Mesothelial cell of epicardium (in vitro differentiated cells): Measurements from ENCODE around the gene LSM7. TPM values are rescaled to one million over a fixed set of nuclear protein-coding genes. Genes with fewer than 3 reads are reported as not detected.
"Not testable (repeated sequence)": the region's sequence is repeated elsewhere in the genome, so short reads cannot be mapped to it uniquely, and the experiment has no call there.

Source experiments
- DNase-seq, 2 experiments: peaks; one replicate each; pipeline ENCODE4 v3.0.0; 2021; ENCODE audit warnings: low spot score in 2 of 2; ENCODE audit not compliant: unreplicated experiment in 2 of 2
- H3K27ac Mint-ChIP-seq: 2 replicates; pipeline ENCODE4 v1.8.0; 2021; ENCODE audit warnings: mixed read lengths
- H3K27me3 Mint-ChIP-seq: 2 replicates; pipeline ENCODE4 v1.8.0; 2021; ENCODE audit warnings: low read depth, mixed read lengths
- H3K36me3 Mint-ChIP-seq: 2 replicates; pipeline ENCODE4 v1.8.0; 2021; ENCODE audit warnings: mixed read lengths
- H3K4me1 Mint-ChIP-seq: 2 replicates; pipeline ENCODE4 v1.8.0; 2021; ENCODE audit warnings: mixed read lengths
- H3K4me3 Mint-ChIP-seq: 2 replicates; pipeline ENCODE4 v1.8.0; 2021; ENCODE audit warnings: mild to moderate bottlenecking, moderate library complexity, mixed read lengths
- H3K9me3 Mint-ChIP-seq: 2 replicates; pipeline ENCODE4 v1.8.0; 2021; ENCODE audit warnings: mixed read lengths
- total RNA-seq: library from RNA; stranded (reverse); gene quantifications from 3 replicates; pipeline ENCODE4 v1.2.1, GENCODE V29; 2021
- TF ChIP-seq, protein P1 (sequence below): fragments of 200-600 bp; sonication (generic); IDR thresholded peaks from one replicate; pipeline ENCODE4 v1.5.0; 2021; ENCODE audit warnings: antibody characterized with exemption; ENCODE audit not compliant: unreplicated experiment

LSM7 gene
- total RNA-seq, 1 donor from 2014 or later = 141 TPM

DNA sequence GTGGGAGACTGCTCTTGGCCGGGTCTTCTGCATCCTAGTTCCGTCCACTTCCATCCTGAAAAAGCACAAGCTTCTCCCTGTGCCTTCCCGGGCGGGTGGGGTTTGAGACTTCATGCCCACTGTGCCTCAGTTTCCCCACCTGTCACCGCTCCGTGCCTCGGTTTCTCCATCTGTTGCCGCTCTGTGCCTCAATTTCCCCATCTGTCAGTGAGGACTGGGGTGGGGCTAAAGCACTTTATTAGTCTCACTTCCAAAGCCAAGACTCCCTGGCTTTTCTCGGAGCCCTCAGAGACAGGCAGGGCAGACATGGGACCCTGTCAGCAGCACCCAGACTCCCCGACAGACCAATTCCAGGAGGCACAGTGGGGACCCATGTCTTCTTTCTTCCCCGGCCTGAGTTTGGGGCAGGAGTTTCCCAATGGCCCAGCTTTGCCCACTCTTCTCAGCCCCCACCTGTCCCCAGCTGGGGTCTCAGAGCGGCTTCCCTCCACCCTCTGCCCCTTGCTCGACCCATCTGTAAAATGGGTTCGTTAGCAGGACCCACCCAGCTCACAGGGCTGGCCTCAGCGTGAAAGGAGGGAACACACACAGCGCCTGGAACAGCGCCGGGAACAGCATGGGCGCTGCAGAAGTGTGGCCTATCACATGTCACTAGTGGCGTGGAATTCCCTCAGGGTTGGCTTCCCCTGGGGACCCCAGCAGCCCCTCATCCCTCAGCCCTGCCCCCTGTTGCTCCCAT, 41.8 kb downstream of the LSM7 start:
- Mint-ChIP-seq H3K27ac (no peak overlapping the region), H3K9me3 (no peaks in the 10 kb centered on the region), H3K36me3 (no peaks in the 10 kb centered on the region), H3K4me3 (no peak overlapping the region), H3K4me1 (peaks cover 14% of the 10 kb centered on the region), H3K27me3 (peaks cover 77% of the 10 kb centered on the region)
- TF ChIP-seq, protein P1, sequence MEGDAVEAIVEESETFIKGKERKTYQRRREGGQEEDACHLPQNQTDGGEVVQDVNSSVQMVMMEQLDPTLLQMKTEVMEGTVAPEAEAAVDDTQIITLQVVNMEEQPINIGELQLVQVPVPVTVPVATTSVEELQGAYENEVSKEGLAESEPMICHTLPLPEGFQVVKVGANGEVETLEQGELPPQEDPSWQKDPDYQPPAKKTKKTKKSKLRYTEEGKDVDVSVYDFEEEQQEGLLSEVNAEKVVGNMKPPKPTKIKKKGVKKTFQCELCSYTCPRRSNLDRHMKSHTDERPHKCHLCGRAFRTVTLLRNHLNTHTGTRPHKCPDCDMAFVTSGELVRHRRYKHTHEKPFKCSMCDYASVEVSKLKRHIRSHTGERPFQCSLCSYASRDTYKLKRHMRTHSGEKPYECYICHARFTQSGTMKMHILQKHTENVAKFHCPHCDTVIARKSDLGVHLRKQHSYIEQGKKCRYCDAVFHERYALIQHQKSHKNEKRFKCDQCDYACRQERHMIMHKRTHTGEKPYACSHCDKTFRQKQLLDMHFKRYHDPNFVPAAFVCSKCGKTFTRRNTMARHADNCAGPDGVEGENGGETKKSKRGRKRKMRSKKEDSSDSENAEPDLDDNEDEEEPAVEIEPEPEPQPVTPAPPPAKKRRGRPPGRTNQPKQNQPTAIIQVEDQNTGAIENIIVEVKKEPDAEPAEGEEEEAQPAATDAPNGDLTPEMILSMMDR = no peak
- DNase-seq = no peak

DNA sequence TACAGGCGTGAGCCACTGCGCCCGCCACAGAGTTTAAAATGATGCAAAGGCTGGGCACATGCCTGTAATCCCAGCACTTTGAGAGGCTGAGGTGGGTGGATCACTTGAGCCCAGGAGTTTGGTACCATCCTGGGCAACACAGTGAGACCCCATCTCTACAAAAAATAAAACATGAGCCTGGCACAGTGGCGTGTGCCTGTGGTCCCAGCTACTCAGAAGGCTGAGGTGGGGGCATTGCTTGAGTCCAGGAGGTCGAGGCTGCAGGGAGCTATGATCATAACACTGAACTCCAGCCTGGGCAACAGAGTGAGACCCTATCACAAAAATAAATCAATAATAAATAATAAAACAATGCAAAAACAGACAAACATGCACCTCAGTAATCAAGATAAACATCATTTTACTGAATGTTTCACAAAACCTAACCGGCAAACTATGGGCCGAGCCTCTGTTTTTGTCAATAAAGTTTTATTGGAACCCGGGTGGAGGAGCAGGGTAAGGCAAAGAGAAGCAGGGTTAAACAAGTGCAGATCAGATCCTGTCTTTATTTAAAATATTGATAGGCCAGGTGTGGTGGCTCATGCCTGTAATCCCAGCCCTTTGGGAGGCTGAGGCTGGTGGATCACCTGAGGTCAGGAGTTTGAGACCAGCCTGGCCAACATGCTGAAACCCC, 44.4 kb downstream of the LSM7 start:
- H3K4me3 Mint-ChIP-seq = no peak overlapping the region
- no peaks in the 10 kb centered on the region for H3K36me3 Mint-ChIP-seq
- no peak for DNase-seq
- TF ChIP-seq, protein P1 = no peak
- peaks cover 56% of the 10 kb centered on the region for H3K27me3 Mint-ChIP-seq
- H3K4me1 Mint-ChIP-seq = peaks cover 8% of the 10 kb centered on the region
- no peak overlapping the region for H3K27ac Mint-ChIP-seq
- H3K9me3 Mint-ChIP-seq = no peaks in the 10 kb centered on the region

- peaks cover 45% of the 10 kb centered on the region for H3K27me3 Mint-ChIP-seq
- H3K4me3 Mint-ChIP-seq = peak overlapping the region; percentile 43
- H3K9me3 Mint-ChIP-seq = no peaks in the 10 kb centered on the region
- H3K36me3 Mint-ChIP-seq = no peaks in the 10 kb centered on the region
- DNase-seq = no peak
- peaks cover 8% of the 10 kb centered on the region for H3K4me1 Mint-ChIP-seq
- no peak overlapping the region for H3K27ac Mint-ChIP-seq
- TF ChIP-seq, protein P1 = no peak
Measured at GRCh38 chr19:2282862-2283237, 45.5 kb downstream of the LSM7 start.

DNA sequence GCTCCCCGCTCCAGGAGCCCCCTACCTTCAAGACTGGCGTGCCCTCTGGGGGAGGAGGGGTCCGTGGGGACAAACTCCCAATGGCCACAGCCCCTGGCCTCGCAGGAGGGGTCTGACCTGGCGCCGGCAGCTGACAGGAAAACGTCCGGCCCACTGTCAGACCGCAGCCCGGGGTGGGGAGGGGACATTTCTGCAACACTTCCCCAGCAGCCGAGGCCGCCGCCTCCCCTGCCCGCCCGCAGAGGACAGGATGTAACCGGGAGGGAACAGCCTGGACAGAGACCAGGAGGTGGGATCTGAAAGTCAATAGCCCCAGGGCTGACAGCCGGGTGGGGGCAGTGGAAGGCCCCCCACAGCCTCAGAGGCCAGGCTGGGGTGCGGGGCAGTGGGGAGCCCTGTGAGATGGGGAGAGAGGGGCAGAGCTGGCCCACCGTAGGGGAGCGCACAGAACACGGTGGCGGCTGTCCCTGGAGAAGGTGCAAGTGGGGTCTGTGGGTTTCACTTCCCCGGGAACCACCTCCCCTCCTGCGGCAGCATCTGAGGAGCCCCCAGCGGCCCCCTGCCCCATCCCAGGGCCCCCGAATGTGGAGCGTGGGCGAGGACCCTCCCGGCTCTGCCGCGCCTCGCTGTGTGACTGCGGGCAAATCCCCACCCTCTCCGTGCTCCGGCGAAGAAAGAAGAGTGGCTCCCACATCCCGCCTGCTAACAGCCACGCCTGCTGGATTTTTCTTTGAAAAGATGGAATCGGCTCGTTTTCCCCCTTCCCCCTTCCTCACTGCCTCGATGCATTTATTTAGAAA, 46.1 kb downstream of the LSM7 start, which contains the start of gene PEAK3:
TSS of gene PEAK3 (minus strand) at position 114 of the 800 bp plus-strand sequence. CDS start 1,244 bp downstream, outside the sequence.
- TF ChIP-seq, protein P1 = no peak
- H3K36me3 Mint-ChIP-seq = no peaks in the 10 kb centered on the region
- H3K4me1 Mint-ChIP-seq = peaks cover 8% of the 10 kb centered on the region
- no peak within 1 kb of the TSS for H3K27ac Mint-ChIP-seq
- peak within 1 kb of the TSS; percentile 51 for H3K4me3 Mint-ChIP-seq
- H3K9me3 Mint-ChIP-seq = no peaks in the 10 kb centered on the region
- peaks cover 39% of the 10 kb centered on the region for H3K27me3 Mint-ChIP-seq
- DNase-seq = no peak

- not testable (repeated sequence) for H3K9me3 Mint-ChIP-seq, DNase-seq, H3K4me1 Mint-ChIP-seq, H3K27ac Mint-ChIP-seq, H3K36me3 Mint-ChIP-seq
- H3K27me3 Mint-ChIP-seq = peaks cover 33% of the 10 kb centered on the region
- H3K4me3 Mint-ChIP-seq = peak overlapping the region; percentile 51
Measured at GRCh38 chr19:2281265-2282061, 46.9 kb downstream of the LSM7 start.
